ENCODE results near the gene RAB19.
"Not testable (repeated sequence)": the region's sequence is repeated elsewhere in the genome, so short reads cannot be mapped to it uniquely, and the experiment has no call there.

- TF ChIP-seq IRF1 (CRISPR knock-in tag; IDR thresholded peaks at IDR 0.05); MAX (CRISPR knock-in tag; IDR thresholded peaks at IDR 0.05); ZNF138 (CRISPR knock-in tag; conservative IDR thresholded peaks at IDR 0.05); CTCF (IDR thresholded peaks at IDR 0.05); CBFB (CRISPR knock-in tag; IDR thresholded peaks at IDR 0.05; ENCODE audit: low read depth); ATF3 (CRISPR knock-in tag; conservative IDR thresholded peaks at IDR 0.05); OVOL2 (CRISPR knock-in tag; IDR thresholded peaks at IDR 0.05; ENCODE audit: borderline replicate concordance): not testable (repeated sequence)
Measured at GRCh38 chr7:140415816-140416215, 12.0 kb downstream of the RAB19 start.
